A549 (cell line): ENCODE results near the gene NEURL1. TPM values are rescaled to one million over a fixed set of nuclear protein-coding genes. Genes with fewer than 3 reads are reported as not detected.

ENCODE experiments used
- ATAC-seq, 2 experiments: fragments of 200-7000 bp in 1 of 2; fragments of >200 bp in 1 of 2; cut with Nextera tagmentation in 1 of 2; cut with Tn5 transposase in 1 of 2; 3 replicates each; pipeline versions ENCODE4 v1.8.0 to v1.9.1; 2018 to 2020; ENCODE audit warnings: mild to moderate bottlenecking in 1 of 2, moderate library complexity in 1 of 2
- CTCF ChIA-PET: fragments of 300-600 bp; sonication (Branson Sonifier 250); formaldehyde crosslinking; extraction: SDS; loops from one replicate; lab custom pipeline; 2021; ENCODE audit warnings: antibody characterized with exemption, inconsistent platforms; lab: Yijun Ruan, JAX
- POLR2A ChIA-PET: fragments of 350-600 bp; formaldehyde crosslinking; extraction: SDS; loops from one replicate; lab custom pipeline; 2021; ENCODE audit warnings: antibody characterized with exemption, inconsistent platforms; lab: Yijun Ruan, JAX
- DNase-seq, 2 experiments: peaks; one replicate each; pipeline versions ENCODE4 v3.0.0 to v3.0.0-alpha.2; 2011 to 2016; ENCODE audit warnings: low read depth in 1 of 2, low spot score in 1 of 2
- FAIRE-seq: peaks from 2 replicates; lab custom pipeline; 2011; peaks lifted over from hg19 to GRCh38; lab: Jason Lieb, UNC
- H3K27ac ChIP-seq, 2 experiments: fragments of >200 bp; sonication (Bioruptor Twin); formaldehyde crosslinking; 3 replicates each; pipeline ENCODE4 v1.5.1; 2016 to 2017
- H3K4me1 ChIP-seq: fragments of >200 bp; sonication (Bioruptor Twin); formaldehyde crosslinking; 3 replicates; pipeline ENCODE4 v1.6.1; 2016
- H3K4me2 ChIP-seq: fragments of >200 bp; sonication (Bioruptor Twin); formaldehyde crosslinking; 3 replicates; pipeline ENCODE4 v1.6.1; 2016
- H3K4me3 ChIP-seq: fragments of >200 bp; sonication (Bioruptor Twin); formaldehyde crosslinking; 3 replicates; pipeline ENCODE4 v1.5.1; 2016
- H3K9me3 ChIP-seq: fragments of >200 bp; sonication (Bioruptor Twin); formaldehyde crosslinking; 3 replicates; pipeline ENCODE4 v1.6.1; 2016
- BCL3 ChIP-seq: fragments of >200 bp; sonication (Bioruptor Twin); formaldehyde crosslinking; IDR thresholded peaks from 3 replicates; pipeline ENCODE4 v1.6.1; 2016
- CEBPB ChIP-seq, 2 experiments: fragments of >200 bp in 1 of 2; sonication (Bioruptor Twin) in 1 of 2; formaldehyde crosslinking in 1 of 2; IDR thresholded peaks; 2 replicates each; pipeline ENCODE4 v1.6.1; 2012 to 2016
- EHF ChIP-seq: fragments of 250-450 bp; sonication (Bioruptor Pico); IDR thresholded peaks from 2 replicates; pipeline ENCODE4 v1.5.0; 2020; ENCODE audit warnings: mild to moderate bottlenecking
- EHMT2 ChIP-seq: fragments of 200-600 bp; sonication (generic); IDR thresholded peaks from 2 replicates; pipeline ENCODE4 v1.6.1; 2016; ENCODE audit warnings: antibody characterized with exemption, low read depth, mild to moderate bottlenecking, moderate library complexity
- ELK1 ChIP-seq: fragments of 150-350 bp; IDR thresholded peaks from 2 replicates; pipeline ENCODE4 v1.6.1; 2014; ENCODE audit warnings: low read depth, mild to moderate bottlenecking, low read length
- FOSB ChIP-seq: fragments of 250-450 bp; sonication (Bioruptor Pico); IDR thresholded peaks from 2 replicates; pipeline ENCODE4 v1.5.0; 2020; ENCODE audit warnings: mild to moderate bottlenecking, moderate library complexity
- GATA3 ChIP-seq: IDR thresholded peaks from 2 replicates; pipeline ENCODE4 v1.6.1; 2012; ENCODE audit warnings: borderline replicate concordance
- HES2 ChIP-seq: fragments of >200 bp; sonication (Bioruptor Twin); formaldehyde crosslinking; IDR thresholded peaks from 2 replicates; pipeline ENCODE4 v1.6.1; 2016
- HEYL ChIP-seq: fragments of 250-450 bp; sonication (Bioruptor Pico); IDR thresholded peaks from 2 replicates; pipeline ENCODE4 v1.8.0; 2021; ENCODE audit warnings: mild to moderate bottlenecking, moderate library complexity
- HOXB13 ChIP-seq: fragments of 250-450 bp; sonication (Bioruptor Pico); IDR thresholded peaks from 2 replicates; pipeline ENCODE4 v1.5.0; 2020; ENCODE audit warnings: low read depth, mild to moderate bottlenecking, moderate library complexity
- MAX ChIP-seq: IDR thresholded peaks from 2 replicates; pipeline ENCODE4 v1.6.1; 2012
- MAZ ChIP-seq: fragments of 150-350 bp; IDR thresholded peaks from 2 replicates; pipeline ENCODE4 v1.6.1; 2014; ENCODE audit warnings: antibody characterized with exemption, low read depth, low read length, borderline replicate concordance
- NPAS2 ChIP-seq: fragments of 250-450 bp; sonication (Bioruptor Pico); IDR thresholded peaks from 2 replicates; pipeline ENCODE4 v1.8.0; 2022; ENCODE audit warnings: mild to moderate bottlenecking, moderate library complexity, borderline replicate concordance
- RARB ChIP-seq: fragments of 250-450 bp; sonication (Bioruptor Pico); IDR thresholded peaks from 2 replicates; pipeline ENCODE4 v1.8.0; 2021; ENCODE audit warnings: mild to moderate bottlenecking, moderate library complexity
- SREBF2 ChIP-seq: fragments of 450-650 bp; IDR thresholded peaks from 2 replicates; pipeline ENCODE4 v1.6.1; 2014; ENCODE audit warnings: mild to moderate bottlenecking, moderate library complexity
- TP53 ChIP-seq: fragments of 250-450 bp; sonication (Bioruptor Pico); IDR thresholded peaks from 2 replicates; pipeline ENCODE4 v1.5.0; 2021; ENCODE audit warnings: mild to moderate bottlenecking, moderate library complexity
- ZC3H11A ChIP-seq: fragments of 450-650 bp; IDR thresholded peaks from 2 replicates; pipeline ENCODE4 v1.6.1; 2014; ENCODE audit warnings: antibody characterized with exemption, mild to moderate bottlenecking
- ZFP36 ChIP-seq: fragments of 450-650 bp; IDR thresholded peaks from 2 replicates; pipeline ENCODE4 v1.6.1; 2014; ENCODE audit warnings: borderline replicate concordance; ENCODE audit not compliant: partially characterized antibody
- ZNF302 ChIP-seq: fragments of 250-450 bp; sonication (Bioruptor Pico); IDR thresholded peaks from 2 replicates; pipeline ENCODE4 v1.9.0; 2021; ENCODE audit warnings: inconsistent platforms, mild to moderate bottlenecking, moderate library complexity
- ZSCAN20 ChIP-seq: fragments of 250-450 bp; sonication (Bioruptor Pico); IDR thresholded peaks from 2 replicates; pipeline ENCODE4 v1.8.0; 2022; ENCODE audit warnings: mild to moderate bottlenecking, moderate library complexity
- WGBS: methylation state at CpG from one replicate; pipeline ENCODE4 v1.1.6; 2017; ENCODE audit errors: missing lambda C conversion rate; 5-methylcytosine and 5-hydroxymethylcytosine counted together
- polyA plus RNA-seq, 4 experiments: library from polyadenylated mRNA; depleted of rRNA in 3 of 4; stranded (reverse); fragments of >200 nt; fragmentation: RNase III in 1 of 4; extraction: RNeasy Plus Mini Kit Qiagen cat#74134 plus additional on column Dnase treatment in 1 of 4; gene quantifications; 2 replicates in 3 of 4; 3 replicates in 1 of 4; pipeline ENCODE4 v1.2.3, GENCODE V29; 2011 to 2017
- TF ChIP-seq, protein P1 (sequence below): fragments of >200 bp; sonication (Bioruptor Twin); formaldehyde crosslinking; IDR thresholded peaks from 3 replicates; pipeline ENCODE4 v1.5.1; 2016
- TF ChIP-seq, protein P2 (sequence below): IDR thresholded peaks from 2 replicates; pipeline ENCODE4 v1.6.1; 2012; ENCODE audit warnings: low read depth, borderline replicate concordance

The NEURL1 gene
- polyA plus RNA-seq, 2 of the 4 experiments (the other 2 are of a cell fraction) = 0.06 to 0.37 TPM

DNA sequence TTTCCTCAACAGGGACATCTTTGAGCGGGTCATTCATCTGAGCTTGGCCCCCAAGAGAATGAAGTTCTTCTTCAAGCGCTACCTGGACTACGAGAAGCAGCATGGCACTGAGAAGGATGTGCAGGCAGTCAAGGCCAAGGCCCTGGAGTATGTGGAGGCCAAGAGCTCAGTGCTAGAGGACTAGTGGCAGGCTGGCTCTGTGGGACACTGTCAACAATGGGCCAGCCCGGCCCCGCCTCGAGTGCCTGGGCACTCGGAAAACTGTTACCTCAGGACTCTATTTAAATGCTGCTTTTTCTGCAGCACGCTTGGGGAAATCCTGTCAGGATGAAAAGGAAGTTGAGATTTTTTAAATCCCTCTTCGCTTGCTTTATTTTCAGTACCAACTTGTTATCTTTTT, 48.1 kb upstream of the NEURL1 start:
- Histone ChIP-seq H3K4me3 (no peak overlapping the region), H3K9me3 (no peaks in the 10 kb centered on the region), H3K4me2 (no peak overlapping the region), H3K27ac (no peak overlapping the region), H3K4me1 (peaks cover 2% of the 10 kb centered on the region; the same call in 1 of the 3 replicates)
- WGBS = 92% methylated on average over 9 of the region's 9 CpGs
- POLR2A ChIA-PET = no interaction called here
- ATAC-seq = no peak
- TF ChIP-seq FOSB (no peak), ZSCAN20 (CRISPR knock-in tag) (no peak), ZC3H11A (no peak), EHF (no peak), GATA3 (no peak), MAZ (no peak), ELK1 (no peak), EHMT2 (no peak), BCL3 (no peak), ZNF302 (CRISPR knock-in tag) (no peak), HEYL (CRISPR knock-in tag) (no peak), TP53 (CRISPR knock-in tag) (no peak), SREBF2 (no peak)
- TF ChIP-seq, protein P1, sequence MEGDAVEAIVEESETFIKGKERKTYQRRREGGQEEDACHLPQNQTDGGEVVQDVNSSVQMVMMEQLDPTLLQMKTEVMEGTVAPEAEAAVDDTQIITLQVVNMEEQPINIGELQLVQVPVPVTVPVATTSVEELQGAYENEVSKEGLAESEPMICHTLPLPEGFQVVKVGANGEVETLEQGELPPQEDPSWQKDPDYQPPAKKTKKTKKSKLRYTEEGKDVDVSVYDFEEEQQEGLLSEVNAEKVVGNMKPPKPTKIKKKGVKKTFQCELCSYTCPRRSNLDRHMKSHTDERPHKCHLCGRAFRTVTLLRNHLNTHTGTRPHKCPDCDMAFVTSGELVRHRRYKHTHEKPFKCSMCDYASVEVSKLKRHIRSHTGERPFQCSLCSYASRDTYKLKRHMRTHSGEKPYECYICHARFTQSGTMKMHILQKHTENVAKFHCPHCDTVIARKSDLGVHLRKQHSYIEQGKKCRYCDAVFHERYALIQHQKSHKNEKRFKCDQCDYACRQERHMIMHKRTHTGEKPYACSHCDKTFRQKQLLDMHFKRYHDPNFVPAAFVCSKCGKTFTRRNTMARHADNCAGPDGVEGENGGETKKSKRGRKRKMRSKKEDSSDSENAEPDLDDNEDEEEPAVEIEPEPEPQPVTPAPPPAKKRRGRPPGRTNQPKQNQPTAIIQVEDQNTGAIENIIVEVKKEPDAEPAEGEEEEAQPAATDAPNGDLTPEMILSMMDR = no peak
- FAIRE-seq = no peak
- DNase-seq = no peak
- CTCF ChIA-PET = interaction anchor here (0.6 kb wide), 1 partner anchor 28 kb away, joined by 3 read pairs; no protein-coding TSS in a partner anchor

DNA sequence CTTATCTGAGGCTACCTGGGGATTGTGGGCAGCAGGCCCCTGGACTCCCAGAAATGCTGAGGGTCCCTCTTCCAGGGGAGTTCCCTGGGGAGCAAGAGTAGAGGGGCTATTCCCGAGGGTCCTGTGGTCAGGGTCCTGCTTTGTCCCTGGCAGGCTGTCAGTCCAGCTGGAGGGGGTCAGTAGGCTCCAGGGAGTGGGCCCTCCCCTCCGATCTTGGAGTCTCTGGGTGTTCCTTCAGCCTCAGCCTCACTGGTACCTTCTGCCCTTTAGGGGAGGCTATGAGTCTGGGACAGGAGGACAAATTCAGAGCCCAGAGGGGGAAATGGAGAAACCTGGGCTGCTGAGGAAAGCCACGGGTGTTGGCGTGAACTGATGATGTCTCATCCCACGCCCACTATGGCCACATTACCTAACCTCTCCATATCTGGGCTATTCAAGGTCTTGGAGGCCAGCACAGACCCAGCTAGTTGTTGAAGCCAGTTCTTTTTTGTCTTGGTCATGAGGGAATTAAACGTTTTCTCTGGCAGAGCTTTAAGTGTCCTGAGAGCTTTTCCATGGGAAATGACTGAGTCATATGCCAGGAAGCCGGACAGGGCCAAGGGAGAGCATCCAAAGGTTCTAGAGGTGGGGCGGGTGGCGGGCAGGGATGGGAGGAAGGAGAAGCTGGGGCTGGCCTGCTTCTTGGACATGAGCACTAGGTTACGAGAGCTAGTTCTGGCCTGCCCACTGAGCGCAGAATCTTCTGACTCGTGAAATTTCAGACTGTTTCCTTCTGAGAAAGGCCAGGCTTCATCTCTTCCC, 47.5 kb upstream of the NEURL1 start:
- CTCF ChIA-PET = interaction anchor here (1.2 kb wide), 1 partner anchor 20 kb away, joined by 3 read pairs; no protein-coding TSS in a partner anchor
- 85% methylated on average over 11 of the region's 12 CpGs for WGBS
- Histone ChIP-seq H3K4me1 (peaks cover 8% of the 10 kb centered on the region; the same call in 2 of the 3 replicates), H3K27ac (no peak overlapping the region), H3K4me2 (no peak overlapping the region), H3K9me3 (no peaks in the 10 kb centered on the region), H3K4me3 (no peak overlapping the region)
- TF ChIP-seq, protein P2, sequence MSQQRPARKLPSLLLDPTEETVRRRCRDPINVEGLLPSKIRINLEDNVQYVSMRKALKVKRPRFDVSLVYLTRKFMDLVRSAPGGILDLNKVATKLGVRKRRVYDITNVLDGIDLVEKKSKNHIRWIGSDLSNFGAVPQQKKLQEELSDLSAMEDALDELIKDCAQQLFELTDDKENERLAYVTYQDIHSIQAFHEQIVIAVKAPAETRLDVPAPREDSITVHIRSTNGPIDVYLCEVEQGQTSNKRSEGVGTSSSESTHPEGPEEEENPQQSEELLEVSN = no peak
- TF ChIP-seq EHF (no peak), HOXB13 (CRISPR knock-in tag) (no peak)
- ATAC-seq (no peak), FAIRE-seq (no peak), DNase-seq (no peak)
- POLR2A ChIA-PET = interaction anchor here (0.6 kb wide), 1 partner anchor 120 kb away, joined by 3 read pairs; no protein-coding TSS in a partner anchor

DNA sequence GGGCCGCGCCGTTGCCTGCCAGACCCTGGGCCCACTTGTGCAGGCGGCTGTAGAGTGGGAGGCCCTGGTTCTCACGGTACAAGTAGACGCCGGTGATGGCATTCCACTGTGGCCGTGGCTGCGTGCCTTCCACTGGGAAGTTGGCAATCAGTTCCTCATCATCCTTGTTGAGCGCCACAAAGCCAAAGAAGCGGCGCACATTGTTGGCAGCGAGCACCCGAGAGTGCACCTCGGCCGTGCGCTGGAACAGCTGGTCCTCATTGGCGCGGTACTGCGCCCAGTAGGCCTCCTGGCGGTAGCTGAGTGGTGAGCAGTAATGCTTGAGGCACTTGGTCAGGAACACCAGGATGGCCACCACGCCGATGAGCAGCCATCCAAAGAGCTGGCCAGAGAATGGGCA, 46.3 kb upstream of the NEURL1 start:
- FAIRE-seq (no peak), DNase-seq (no peak), ATAC-seq (no peak)
- peaks cover 18% of the 10 kb centered on the region; the same call in 2 of the 3 replicates for H3K4me1 ChIP-seq
- 94% methylated on average over 22 of the region's 23 CpGs for WGBS
- no peak overlapping the region for H3K27ac ChIP-seq
- no peak overlapping the region for H3K4me3 ChIP-seq
- TF ChIP-seq EHMT2 (no peak), GATA3 (no peak), FOSB (no peak), MAX (no peak), BCL3 (no peak), RARB (no peak), HES2 (no peak), ZFP36 (no peak), MAZ (no peak), NPAS2 (CRISPR knock-in tag) (no peak), CEBPB (IDR thresholded peaks at IDR 0.05) (no peak)
- CTCF ChIA-PET = interaction anchor here (0.8 kb wide), 1 partner anchor 152 kb away, joined by 4 read pairs; no protein-coding TSS in a partner anchor
- no peaks in the 10 kb centered on the region for H3K9me3 ChIP-seq
- POLR2A ChIA-PET = no interaction called here
- H3K4me2 ChIP-seq = no peak overlapping the region
